HCT116 (cell line): ENCODE measurements around the gene PPIF. TPM values are rescaled to one million over a fixed set of nuclear protein-coding genes. Genes with fewer than 3 reads are reported as not detected.
A peak's percentile ranks its signal among the peaks of the same experiment; 100 is the strongest.

Source experiments
- ATAC-seq: fragments of 200-7000 bp; cut with Tn5 transposase; 2 replicates; pipeline ENCODE4 v1.9.1; 2020; ENCODE audit warnings: mild to moderate bottlenecking, moderate library complexity
- BruUV-seq: library from RNA; stranded (reverse); fragments of 400-500 nt; replicated peaks from 2 replicates; lab custom pipeline; 2021; lab: Mats Ljungman, UMichigan
- CTCF ChIA-PET: fragments of 300-600 bp; sonication (Branson Sonifier 250); formaldehyde crosslinking; loops from one replicate; lab custom pipeline; 2021; ENCODE audit warnings: antibody characterized with exemption; lab: Charles Lee
- POLR2A ChIA-PET: fragments of 300-600, 350-600 bp; sonication (Branson Sonifier 250); formaldehyde crosslinking; loops from one replicate; lab custom pipeline; 2021; ENCODE audit warnings: antibody characterized with exemption; lab: Charles Lee
- RAD21 ChIA-PET, 2 experiments: fragments of 300-600 bp; sonication (Branson Sonifier 250); formaldehyde crosslinking; loops; one replicate each; lab custom pipeline; 2023; ENCODE audit warnings: low total read pairs in 2 of 2; ENCODE audit not compliant: uncharacterized antibody in 2 of 2, unreplicated experiment in 2 of 2, low non-redundant PET in 1 of 2; lab: Charles Lee
- DNase-seq: peaks from one replicate; pipeline ENCODE4 v3.0.0-alpha.2; 2010; ENCODE audit warnings: low read depth, low spot score
- H2AFZ ChIP-seq: fragments of 200-600 bp; shearing (Covaris generic), sonication (generic); 2 replicates; pipeline ENCODE4 v1.6.1; 2017; ENCODE audit warnings: low read depth, mixed run types, mixed read lengths, antibody characterized with exemption, low read length; ENCODE audit not compliant: poor library complexity, severe bottlenecking
- H3K27ac ChIP-seq: 2 replicates; pipeline ENCODE4 v1.5.1; 2012; ENCODE audit warnings: low read depth, low read length
- H3K27me3 ChIP-seq: fragments of 200-600 bp; sonication (generic); 2 replicates; pipeline ENCODE4 v1.6.1; 2016; ENCODE audit warnings: mixed run types, low read length, mixed read lengths; ENCODE audit not compliant: insufficient read depth
- H3K36me3 ChIP-seq, 2 experiments: fragments of 200-500 bp in 1 of 2; fragments of 200-600 bp in 1 of 2; sonication (Bioruptor generic) in 1 of 2; sonication (generic) in 1 of 2; 2 replicates each; pipeline versions ENCODE4 v1.5.1 to v1.6.1; 2014 to 2016; ENCODE audit warnings: low read length in 2 of 2, inconsistent platforms in 1 of 2, mixed read lengths in 1 of 2, mixed run types in 1 of 2; ENCODE audit not compliant: insufficient read depth in 2 of 2, control insufficient read depth in 1 of 2
- H3K4me1 ChIP-seq, 2 experiments: fragments of 200-600 bp in 1 of 2; sonication (generic) in 1 of 2; 2 replicates each; pipeline versions ENCODE4 v1.5.1 to v1.6.1; 2012 to 2017; ENCODE audit warnings: low read length in 2 of 2, inconsistent platforms in 1 of 2, mild to moderate bottlenecking in 1 of 2, mixed read lengths in 1 of 2, mixed run types in 1 of 2, moderate library complexity in 1 of 2; ENCODE audit not compliant: insufficient read depth in 2 of 2, control insufficient read depth in 1 of 2
- H3K4me2 ChIP-seq: fragments of 200-600 bp; sonication (generic); 2 replicates; pipeline ENCODE4 v1.6.1; 2017; ENCODE audit warnings: mixed run types, low read length, mixed read lengths
- H3K4me3 ChIP-seq, 2 experiments: fragments of 200-600 bp in 1 of 2; sonication (generic) in 1 of 2; replicated peaks in 1 of 2; 2 replicates each; pipeline ENCODE4 v1.5.1; 2011 to 2016; ENCODE audit warnings: low read length in 2 of 2, control low read depth in 1 of 2, low read depth in 1 of 2, mild to moderate bottlenecking in 1 of 2, mixed read lengths in 1 of 2, mixed run types in 1 of 2
- H3K79me2 ChIP-seq: fragments of 200-600 bp; sonication (generic); 2 replicates; pipeline ENCODE4 v1.6.1; 2017; ENCODE audit warnings: mild to moderate bottlenecking, mixed run types, low read length, moderate library complexity, mixed read lengths; ENCODE audit not compliant: insufficient read depth
- H3K9ac ChIP-seq: fragments of 200-600 bp; sonication (generic); 2 replicates; pipeline ENCODE4 v1.6.1; 2016; ENCODE audit warnings: low read length, mixed read lengths
- H3K9me2 ChIP-seq: fragments of 200-600 bp; sonication (generic), shearing (Covaris generic); 2 replicates; pipeline ENCODE4 v1.6.1; 2017; ENCODE audit warnings: mixed run types, mild to moderate bottlenecking, moderate library complexity; ENCODE audit not compliant: insufficient read depth
- H3K9me3 ChIP-seq, 2 experiments: fragments of 200-500 bp in 1 of 2; fragments of 200-600 bp in 1 of 2; sonication (Bioruptor generic) in 1 of 2; sonication (generic) in 1 of 2; 2 replicates each; pipeline ENCODE4 v1.6.1; 2014 to 2017; ENCODE audit warnings: low read length in 2 of 2, mixed read lengths in 2 of 2, inconsistent platforms in 1 of 2, low read depth in 1 of 2, mild to moderate bottlenecking in 1 of 2, mixed run types in 1 of 2, moderate library complexity in 1 of 2; ENCODE audit not compliant: control insufficient read depth in 1 of 2, insufficient read depth in 1 of 2
- H4K20me1 ChIP-seq: fragments of 200-600 bp; sonication (generic), shearing (Covaris generic); 2 replicates; pipeline ENCODE4 v1.6.1; 2017; ENCODE audit warnings: mixed run types, mild to moderate bottlenecking, moderate library complexity; ENCODE audit not compliant: insufficient read depth
- CBX3 ChIP-seq: IDR thresholded peaks from 2 replicates; pipeline ENCODE4 v1.6.1; 2012; ENCODE audit warnings: low read depth
- CEBPB ChIP-seq: IDR thresholded peaks from 2 replicates; pipeline ENCODE4 v1.6.1; 2012; ENCODE audit warnings: low read depth
- ELF1 ChIP-seq: IDR thresholded peaks from 2 replicates; pipeline ENCODE4 v1.6.1; 2012; ENCODE audit warnings: low read depth, borderline replicate concordance
- POLR2A ChIP-seq: IDR thresholded peaks from 2 replicates; pipeline ENCODE4 v1.7.0; 2011; ENCODE audit warnings: borderline replicate concordance; ENCODE audit not compliant: insufficient read depth, insufficient read length; ENCODE audit errors: extremely low read depth
- RAD21 ChIP-seq: IDR thresholded peaks from 2 replicates; pipeline ENCODE4 v1.6.1; 2012; ENCODE audit warnings: low read depth, mild to moderate bottlenecking
- SIN3A ChIP-seq: IDR thresholded peaks from 2 replicates; pipeline ENCODE4 v1.6.1; 2012; ENCODE audit warnings: low read depth
- SRF ChIP-seq: IDR thresholded peaks from 2 replicates; pipeline ENCODE4 v1.6.1; 2012; ENCODE audit warnings: low read depth
- YY1 ChIP-seq: IDR thresholded peaks from 2 replicates; pipeline ENCODE4 v1.6.1; 2011; ENCODE audit warnings: low read length, low read depth, moderate library complexity, mild to moderate bottlenecking; ENCODE audit not compliant: insufficient replicate concordance; ENCODE audit errors: extremely low read depth
- intact Hi-C: fragments of 100-400 bp; cut with micrococcal nuclease; formaldehyde crosslinking; loops from 2 replicates; pipeline ENCODE4 v1.10.0; 2022
- total RNA-seq: library from RNA; stranded (reverse); gene quantifications from one replicate; pipeline ENCODE4 v1.2.1, GENCODE V29; 2021; ENCODE audit not compliant: unreplicated experiment
- TF ChIP-seq, protein P1 (sequence below): IDR thresholded peaks from 2 replicates; pipeline ENCODE4 v1.6.1; 2011; ENCODE audit warnings: mild to moderate bottlenecking, low read length, moderate library complexity; ENCODE audit not compliant: insufficient replicate concordance; ENCODE audit errors: extremely low read depth
- TF ChIP-seq, protein P2 (sequence below): IDR thresholded peaks from 2 replicates; pipeline ENCODE4 v1.6.1; 2012; ENCODE audit warnings: low read depth
- TF ChIP-seq, protein P3 (sequence below), 3 experiments: fragments of 200-600 bp in 1 of 3; sonication (generic) in 1 of 3; IDR thresholded peaks in 2 of 3; conservative IDR thresholded peaks in 1 of 3; 2 replicates each; pipeline ENCODE4 v1.5.1; 2012 to 2017; ENCODE audit warnings: low read depth in 2 of 3, low read length in 2 of 3, antibody characterized with exemption in 1 of 3, borderline replicate concordance in 1 of 3, control low read depth in 1 of 3, mild to moderate bottlenecking in 1 of 3, mixed read lengths in 1 of 3, mixed run types in 1 of 3, moderate library complexity in 1 of 3; ENCODE audit not compliant: insufficient read depth in 1 of 3

PPIF gene
- total RNA-seq, 1 experiment from 2014 or later, result 85.0 TPM

DNA sequence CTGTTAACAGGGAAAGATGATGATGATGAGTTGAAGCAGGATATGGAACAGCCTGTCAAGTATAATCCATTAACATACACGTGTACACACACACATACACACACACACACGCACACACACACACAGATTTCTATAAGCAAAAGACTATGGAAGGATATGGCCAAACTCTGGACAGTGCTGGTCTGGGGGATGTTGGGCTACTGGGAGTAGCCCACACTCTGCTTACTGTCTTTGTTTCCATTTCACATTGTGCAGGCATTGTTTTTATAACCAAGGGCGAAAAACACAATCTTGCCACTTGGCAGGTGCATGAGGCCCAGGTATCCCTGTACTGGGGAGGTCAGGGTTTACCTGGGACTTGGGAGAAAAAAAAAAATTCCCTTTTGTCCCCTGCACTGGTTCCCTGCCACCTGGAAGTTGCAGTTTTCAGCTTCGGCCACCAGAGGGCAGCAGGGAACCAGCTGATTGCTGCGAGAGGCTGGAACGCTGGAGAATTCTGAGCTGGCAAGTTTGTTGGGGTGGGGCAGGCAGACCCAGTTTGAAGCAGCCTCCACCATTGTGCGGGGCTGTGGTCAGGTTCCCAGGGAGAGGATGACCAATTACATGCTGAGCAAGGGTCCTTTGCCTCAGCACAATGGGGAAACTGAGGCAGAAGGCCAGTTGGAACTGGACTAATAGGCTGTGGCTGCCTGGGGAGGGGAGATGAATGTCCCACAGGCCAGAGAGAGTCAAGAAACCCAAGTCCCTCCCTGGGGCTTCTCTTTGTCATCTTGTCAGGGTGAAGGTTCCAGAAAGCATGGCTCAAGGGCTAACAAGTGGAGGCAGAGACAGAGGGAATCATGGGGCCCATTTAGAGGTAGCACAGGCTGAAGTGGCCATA is 27.3 kb downstream of the PPIF start:
- ChIA-PET RAD21 (interaction anchor here (0.6 to 1.8 kb wide), 6 partner anchors 29 to 127 kb away, joined by 3 to 16 read pairs (median 4); no protein-coding TSS in a partner anchor), CTCF (interaction anchor here (0.7 to 3.3 kb wide), 21 partner anchors 8 to 163 kb away, joined by 3 to 77 read pairs (median 4); partner anchors contain the start of gene PPIF), POLR2A (interaction anchor here (1.0 kb wide), 1 partner anchor 114 kb away, joined by 4 read pairs; no protein-coding TSS in a partner anchor)
- Histone ChIP-seq H3K9me2 (no peaks in the 10 kb centered on the region), H3K4me2 (no peak overlapping the region), H3K9ac (no peak overlapping the region), H3K4me1 (peaks cover 3 to 10% of the 10 kb centered on the region in 2 experiments; a peak in 2 of 4 replicates), H3K36me3 (no peaks in the 10 kb centered on the region), H3K27me3 (no peaks in the 10 kb centered on the region), H2AFZ (no peak overlapping the region), H3K4me3 (no peak overlapping the region), H3K79me2 (no peaks in the 10 kb centered on the region), H3K9me3 (peaks cover 0 to 3% of the 10 kb centered on the region in 2 experiments; a peak in 1 of 4 replicates), H4K20me1 (no peaks in the 10 kb centered on the region), H3K27ac (no peak overlapping the region)
- BruUV-seq, result no TSS peak
- ATAC-seq, result peak; percentile 87
- peak; percentile 98 for TF ChIP-seq RAD21
- TF ChIP-seq, protein P1, sequence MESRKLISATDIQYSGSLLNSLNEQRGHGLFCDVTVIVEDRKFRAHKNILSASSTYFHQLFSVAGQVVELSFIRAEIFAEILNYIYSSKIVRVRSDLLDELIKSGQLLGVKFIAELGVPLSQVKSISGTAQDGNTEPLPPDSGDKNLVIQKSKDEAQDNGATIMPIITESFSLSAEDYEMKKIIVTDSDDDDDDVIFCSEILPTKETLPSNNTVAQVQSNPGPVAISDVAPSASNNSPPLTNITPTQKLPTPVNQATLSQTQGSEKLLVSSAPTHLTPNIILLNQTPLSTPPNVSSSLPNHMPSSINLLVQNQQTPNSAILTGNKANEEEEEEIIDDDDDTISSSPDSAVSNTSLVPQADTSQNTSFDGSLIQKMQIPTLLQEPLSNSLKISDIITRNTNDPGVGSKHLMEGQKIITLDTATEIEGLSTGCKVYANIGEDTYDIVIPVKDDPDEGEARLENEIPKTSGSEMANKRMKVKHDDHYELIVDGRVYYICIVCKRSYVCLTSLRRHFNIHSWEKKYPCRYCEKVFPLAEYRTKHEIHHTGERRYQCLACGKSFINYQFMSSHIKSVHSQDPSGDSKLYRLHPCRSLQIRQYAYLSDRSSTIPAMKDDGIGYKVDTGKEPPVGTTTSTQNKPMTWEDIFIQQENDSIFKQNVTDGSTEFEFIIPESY, result no peak
- no peak for TF ChIP-seq CBX3
- no peak for TF ChIP-seq YY1
- TF ChIP-seq, protein P2, sequence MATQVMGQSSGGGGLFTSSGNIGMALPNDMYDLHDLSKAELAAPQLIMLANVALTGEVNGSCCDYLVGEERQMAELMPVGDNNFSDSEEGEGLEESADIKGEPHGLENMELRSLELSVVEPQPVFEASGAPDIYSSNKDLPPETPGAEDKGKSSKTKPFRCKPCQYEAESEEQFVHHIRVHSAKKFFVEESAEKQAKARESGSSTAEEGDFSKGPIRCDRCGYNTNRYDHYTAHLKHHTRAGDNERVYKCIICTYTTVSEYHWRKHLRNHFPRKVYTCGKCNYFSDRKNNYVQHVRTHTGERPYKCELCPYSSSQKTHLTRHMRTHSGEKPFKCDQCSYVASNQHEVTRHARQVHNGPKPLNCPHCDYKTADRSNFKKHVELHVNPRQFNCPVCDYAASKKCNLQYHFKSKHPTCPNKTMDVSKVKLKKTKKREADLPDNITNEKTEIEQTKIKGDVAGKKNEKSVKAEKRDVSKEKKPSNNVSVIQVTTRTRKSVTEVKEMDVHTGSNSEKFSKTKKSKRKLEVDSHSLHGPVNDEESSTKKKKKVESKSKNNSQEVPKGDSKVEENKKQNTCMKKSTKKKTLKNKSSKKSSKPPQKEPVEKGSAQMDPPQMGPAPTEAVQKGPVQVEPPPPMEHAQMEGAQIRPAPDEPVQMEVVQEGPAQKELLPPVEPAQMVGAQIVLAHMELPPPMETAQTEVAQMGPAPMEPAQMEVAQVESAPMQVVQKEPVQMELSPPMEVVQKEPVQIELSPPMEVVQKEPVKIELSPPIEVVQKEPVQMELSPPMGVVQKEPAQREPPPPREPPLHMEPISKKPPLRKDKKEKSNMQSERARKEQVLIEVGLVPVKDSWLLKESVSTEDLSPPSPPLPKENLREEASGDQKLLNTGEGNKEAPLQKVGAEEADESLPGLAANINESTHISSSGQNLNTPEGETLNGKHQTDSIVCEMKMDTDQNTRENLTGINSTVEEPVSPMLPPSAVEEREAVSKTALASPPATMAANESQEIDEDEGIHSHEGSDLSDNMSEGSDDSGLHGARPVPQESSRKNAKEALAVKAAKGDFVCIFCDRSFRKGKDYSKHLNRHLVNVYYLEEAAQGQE, result no peak
- TF ChIP-seq, protein P3, sequence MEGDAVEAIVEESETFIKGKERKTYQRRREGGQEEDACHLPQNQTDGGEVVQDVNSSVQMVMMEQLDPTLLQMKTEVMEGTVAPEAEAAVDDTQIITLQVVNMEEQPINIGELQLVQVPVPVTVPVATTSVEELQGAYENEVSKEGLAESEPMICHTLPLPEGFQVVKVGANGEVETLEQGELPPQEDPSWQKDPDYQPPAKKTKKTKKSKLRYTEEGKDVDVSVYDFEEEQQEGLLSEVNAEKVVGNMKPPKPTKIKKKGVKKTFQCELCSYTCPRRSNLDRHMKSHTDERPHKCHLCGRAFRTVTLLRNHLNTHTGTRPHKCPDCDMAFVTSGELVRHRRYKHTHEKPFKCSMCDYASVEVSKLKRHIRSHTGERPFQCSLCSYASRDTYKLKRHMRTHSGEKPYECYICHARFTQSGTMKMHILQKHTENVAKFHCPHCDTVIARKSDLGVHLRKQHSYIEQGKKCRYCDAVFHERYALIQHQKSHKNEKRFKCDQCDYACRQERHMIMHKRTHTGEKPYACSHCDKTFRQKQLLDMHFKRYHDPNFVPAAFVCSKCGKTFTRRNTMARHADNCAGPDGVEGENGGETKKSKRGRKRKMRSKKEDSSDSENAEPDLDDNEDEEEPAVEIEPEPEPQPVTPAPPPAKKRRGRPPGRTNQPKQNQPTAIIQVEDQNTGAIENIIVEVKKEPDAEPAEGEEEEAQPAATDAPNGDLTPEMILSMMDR (IDR thresholded peaks at IDR 0.05 in 2 of 3, conservative IDR thresholded peaks at IDR 0.05 in 1 of 3; ENCODE audit: borderline replicate concordance in 1 of 3, insufficient read depth in 1 of 3, low read depth in 2 of 3, low read length in 2 of 3), result peak; percentile 89 to 92 (median 89)
- TF ChIP-seq CEBPB, result no peak
- TF ChIP-seq ELF1, result no peak
- TF ChIP-seq SIN3A, result no peak
- no peak for TF ChIP-seq SRF
- no peak for TF ChIP-seq POLR2A
- intact Hi-C loops, result loop anchor here (1.0 kb wide), 3 partner anchors 93 to 128 kb away; no protein-coding TSS in a partner anchor
- peak; percentile 40 for DNase-seq
